Activated T-cell treated with anti-CD3 and anti-CD28 coated beads for 4 hours (primary cell): Measurements from ENCODE around the gene PDGFA.
"Not testable (repeated sequence)": the region's sequence is repeated elsewhere in the genome, so short reads cannot be mapped to it uniquely, and the experiment has no call there.

Experiments used
- DNase-seq: peaks from one replicate; pipeline ENCODE4 v3.0.0-alpha.2; 2020

The PDGFA gene

GRCh38 chr7:551615-551970 lies 31.9 kb upstream of the PDGFA start:
- DNase-seq: not testable (repeated sequence)

- no peak for DNase-seq
These were observed 31.4 kb upstream of the PDGFA start for GRCh38 chr7:550881-551614.

- DNase-seq: no peak
These were observed 30.4 kb upstream of the PDGFA start for GRCh38 chr7:549891-550625.

- no peak for DNase-seq
These were observed 29.6 kb upstream of the PDGFA start for GRCh38 chr7:549066-549890.

GRCh38 chr7:548401-548800 lies 28.8 kb upstream of the PDGFA start:
- no peak for DNase-seq

- DNase-seq: no peak
These were observed 25.8 kb upstream of the PDGFA start for GRCh38 chr7:545470-545869.

GRCh38 chr7:544338-545221 lies 24.9 kb upstream of the PDGFA start:
- no peak for DNase-seq

GRCh38 chr7:543501-544337 lies 24.1 kb upstream of the PDGFA start:
- DNase-seq: no peak

GRCh38 chr7:542713-543500 lies 23.3 kb upstream of the PDGFA start:
- DNase-seq: no peak

- DNase-seq: no peak
These were observed 22.6 kb upstream of the PDGFA start for GRCh38 chr7:542131-542712.

GRCh38 chr7:541661-542060 lies 22.0 kb upstream of the PDGFA start:
- DNase-seq: no peak

GRCh38 chr7:540997-541396 lies 21.4 kb upstream of the PDGFA start:
- no peak for DNase-seq

GRCh38 chr7:540579-540978 lies 20.9 kb upstream of the PDGFA start:
- no peak for DNase-seq

- DNase-seq: no peak
These were observed 20.2 kb upstream of the PDGFA start for GRCh38 chr7:539731-540411.

- no peak for DNase-seq
These were observed 19.4 kb upstream of the PDGFA start for GRCh38 chr7:538764-539685.

- no peak for DNase-seq
These were observed 18.4 kb upstream of the PDGFA start for GRCh38 chr7:537911-538634.

GRCh38 chr7:536231-536630 lies 16.6 kb upstream of the PDGFA start:
- DNase-seq: no peak

GRCh38 chr7:534959-535358 lies 15.3 kb upstream of the PDGFA start:
- DNase-seq: no peak
